ENCODE data around the gene C2orf72. TPM values are rescaled to one million over a fixed set of nuclear protein-coding genes. Genes with fewer than 3 reads are reported as not detected.

C2orf72 gene
- total RNA-seq, 2 donors from 2014 or later = 0.14 TPM; not detected in 1

- Histone ChIP-seq H3K27ac (no peak overlapping the region), H3K27me3 (replicated peaks; ENCODE audit: insufficient read depth) (no peaks in the 10 kb centered on the region), H3K4me1 (ENCODE audit: control insufficient read depth in 1 of 2, low read depth in 2 of 2) (no peaks in the 10 kb centered on the region), H3K4me3 (no peak overlapping the region), H3K9me3 (no peaks in the 10 kb centered on the region), H3K36me3 (no peaks in the 10 kb centered on the region)
- no peak for TF ChIP-seq CTCF (IDR thresholded peaks at IDR 0.05)
- DNase-seq (ENCODE audit: low spot score) = no peak
- no peak for ATAC-seq (ENCODE audit: insufficient number of reproducible peaks, low FRiP score, low read depth)
Measured at GRCh38 chr2:231008131-231008530, 29.2 kb upstream of the C2orf72 start.

GRCh38 chr2:231009236-231009919, 27.9 kb upstream of the C2orf72 start:
- no peak for TF ChIP-seq CTCF (IDR thresholded peaks at IDR 0.05)

GRCh38 chr2:231010201-231010730, 27.1 kb upstream of the C2orf72 start:
- no peaks in the 10 kb centered on the region for H3K27me3 ChIP-seq (replicated peaks; ENCODE audit: insufficient read depth)
- no peaks in the 10 kb centered on the region for H3K4me1 ChIP-seq (ENCODE audit: control insufficient read depth in 1 of 2, low read depth in 2 of 2)
- no peak overlapping the region for H3K27ac ChIP-seq
- DNase-seq (ENCODE audit: low spot score) (no peak), ATAC-seq (ENCODE audit: insufficient number of reproducible peaks, low FRiP score, low read depth) (no peak)
- no peaks in the 10 kb centered on the region for H3K9me3 ChIP-seq
- H3K4me3 ChIP-seq = no peak overlapping the region
- TF ChIP-seq CTCF (IDR thresholded peaks at IDR 0.05) = no peak
- no peaks in the 10 kb centered on the region for H3K36me3 ChIP-seq

More at GRCh38 chr2:231009236-231009919, 27.9 kb upstream of the C2orf72 start:
- Histone ChIP-seq H3K4me3 (no peak overlapping the region), H3K4me1 (ENCODE audit: control insufficient read depth in 1 of 2, low read depth in 2 of 2) (no peaks in the 10 kb centered on the region), H3K36me3 (no peaks in the 10 kb centered on the region), H3K27ac (no peak overlapping the region), H3K9me3 (no peaks in the 10 kb centered on the region), H3K27me3 (replicated peaks; ENCODE audit: insufficient read depth) (no peaks in the 10 kb centered on the region)
- DNase-seq (ENCODE audit: low spot score) (no peak), ATAC-seq (ENCODE audit: insufficient number of reproducible peaks, low FRiP score, low read depth) (no peak)

- Histone ChIP-seq H3K4me3 (no peak overlapping the region), H3K4me1 (ENCODE audit: control insufficient read depth in 1 of 2, low read depth in 2 of 2) (no peaks in the 10 kb centered on the region), H3K36me3 (no peaks in the 10 kb centered on the region), H3K27me3 (replicated peaks; ENCODE audit: insufficient read depth) (no peaks in the 10 kb centered on the region), H3K27ac (no peak overlapping the region), H3K9me3 (no peaks in the 10 kb centered on the region)
- ATAC-seq (ENCODE audit: insufficient number of reproducible peaks, low FRiP score, low read depth) (no peak), DNase-seq (ENCODE audit: low spot score) (no peak)
- TF ChIP-seq CTCF (IDR thresholded peaks at IDR 0.05) = no peak
Measured at GRCh38 chr2:231011526-231011925, 25.8 kb upstream of the C2orf72 start.

GRCh38 chr2:231012463-231012862, 24.9 kb upstream of the C2orf72 start:
- Histone ChIP-seq H3K27ac (no peak overlapping the region), H3K9me3 (no peaks in the 10 kb centered on the region), H3K4me1 (ENCODE audit: control insufficient read depth in 1 of 2, low read depth in 2 of 2) (no peaks in the 10 kb centered on the region), H3K4me3 (no peak overlapping the region), H3K27me3 (replicated peaks; ENCODE audit: insufficient read depth) (no peaks in the 10 kb centered on the region), H3K36me3 (no peaks in the 10 kb centered on the region)
- ATAC-seq (ENCODE audit: insufficient number of reproducible peaks, low FRiP score, low read depth) (no peak), DNase-seq (ENCODE audit: low spot score) (no peak)
- TF ChIP-seq CTCF (IDR thresholded peaks at IDR 0.05) = no peak

All from thoracic aorta (tissue), 2 donors.